AG10803 (cell line): ENCODE results near the gene MYZAP.

Source experiments
- DNase-seq: peaks from one replicate; pipeline ENCODE4 v3.0.0; 2010; ENCODE audit warnings: low read depth
- H3K4me3 ChIP-seq: 2 replicates; pipeline ENCODE4 v1.5.1; 2011; ENCODE audit warnings: mild to moderate bottlenecking, low read length, control low read depth
- TF ChIP-seq, protein P1 (sequence below): conservative IDR thresholded peaks from 2 replicates; pipeline ENCODE4 v1.5.1; 2011; ENCODE audit warnings: mild to moderate bottlenecking, low read length, control low read depth, inconsistent platforms

MYZAP gene

DNA sequence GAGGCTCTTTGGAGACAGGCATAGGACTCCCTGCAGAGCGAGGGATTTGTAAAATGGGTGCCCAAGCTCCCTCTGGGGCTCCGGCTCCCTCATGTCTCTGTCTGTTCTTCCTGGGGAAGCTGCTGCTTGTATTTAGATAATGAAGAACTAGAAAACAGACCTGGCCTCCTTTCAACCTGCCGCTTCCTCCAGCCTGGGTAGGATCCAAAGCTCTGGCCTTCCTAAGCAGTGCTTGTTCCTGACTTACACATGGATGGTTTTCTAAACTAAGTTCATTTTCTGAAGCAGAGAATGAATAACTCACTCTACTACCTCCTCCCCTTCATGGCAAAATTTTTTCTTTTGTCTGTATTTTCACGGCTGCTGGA is 36.9 kb upstream of the MYZAP start:
- DNase-seq = no peak
- TF ChIP-seq, protein P1, sequence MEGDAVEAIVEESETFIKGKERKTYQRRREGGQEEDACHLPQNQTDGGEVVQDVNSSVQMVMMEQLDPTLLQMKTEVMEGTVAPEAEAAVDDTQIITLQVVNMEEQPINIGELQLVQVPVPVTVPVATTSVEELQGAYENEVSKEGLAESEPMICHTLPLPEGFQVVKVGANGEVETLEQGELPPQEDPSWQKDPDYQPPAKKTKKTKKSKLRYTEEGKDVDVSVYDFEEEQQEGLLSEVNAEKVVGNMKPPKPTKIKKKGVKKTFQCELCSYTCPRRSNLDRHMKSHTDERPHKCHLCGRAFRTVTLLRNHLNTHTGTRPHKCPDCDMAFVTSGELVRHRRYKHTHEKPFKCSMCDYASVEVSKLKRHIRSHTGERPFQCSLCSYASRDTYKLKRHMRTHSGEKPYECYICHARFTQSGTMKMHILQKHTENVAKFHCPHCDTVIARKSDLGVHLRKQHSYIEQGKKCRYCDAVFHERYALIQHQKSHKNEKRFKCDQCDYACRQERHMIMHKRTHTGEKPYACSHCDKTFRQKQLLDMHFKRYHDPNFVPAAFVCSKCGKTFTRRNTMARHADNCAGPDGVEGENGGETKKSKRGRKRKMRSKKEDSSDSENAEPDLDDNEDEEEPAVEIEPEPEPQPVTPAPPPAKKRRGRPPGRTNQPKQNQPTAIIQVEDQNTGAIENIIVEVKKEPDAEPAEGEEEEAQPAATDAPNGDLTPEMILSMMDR = no peak
- H3K4me3 ChIP-seq = no peak overlapping the region

DNA sequence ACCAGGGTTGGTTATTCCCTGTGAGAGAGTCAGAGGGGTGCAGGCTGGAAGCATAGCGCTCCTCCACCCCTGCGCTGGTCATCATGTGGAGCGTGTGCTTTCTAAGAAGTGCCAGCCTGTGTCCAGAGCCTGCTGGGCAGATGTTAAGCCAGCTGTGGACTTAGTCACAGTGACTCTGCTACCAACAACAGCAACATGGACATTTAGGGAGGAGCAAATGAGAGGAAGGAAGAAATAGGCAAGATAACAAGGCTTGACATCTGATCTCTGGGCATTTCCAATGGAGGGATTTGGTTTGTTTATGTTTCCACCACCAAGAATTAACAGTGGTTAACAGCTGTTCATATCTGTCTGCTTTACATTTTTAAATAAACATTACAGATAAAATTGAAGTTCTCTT is 36.4 kb upstream of the MYZAP start:
- H3K4me3 ChIP-seq = no peak overlapping the region
- DNase-seq = peak; percentile 21
- TF ChIP-seq, protein P1 = no peak

DNA sequence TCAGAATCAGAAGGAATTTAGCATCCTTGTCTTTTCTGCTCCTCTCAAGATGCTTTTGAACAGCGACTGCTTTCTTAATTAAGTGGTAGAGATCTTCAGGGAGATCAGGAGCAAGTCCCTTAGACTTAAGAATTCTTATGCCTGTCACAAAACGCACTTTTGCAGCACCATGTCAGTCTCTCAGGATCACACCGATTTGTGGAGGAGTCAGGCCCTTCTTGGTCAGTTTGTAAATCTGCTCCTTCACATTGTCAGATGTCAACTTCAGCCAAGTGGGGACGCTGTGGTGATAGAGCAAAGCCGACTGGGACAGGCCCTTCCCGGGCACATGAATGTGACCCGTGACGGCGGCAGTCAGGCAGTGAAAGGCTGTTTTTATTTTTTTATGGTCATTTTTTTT is 35.7 kb upstream of the MYZAP start:
- TF ChIP-seq, protein P1 = no peak
- H3K4me3 ChIP-seq = no peak overlapping the region

DNA sequence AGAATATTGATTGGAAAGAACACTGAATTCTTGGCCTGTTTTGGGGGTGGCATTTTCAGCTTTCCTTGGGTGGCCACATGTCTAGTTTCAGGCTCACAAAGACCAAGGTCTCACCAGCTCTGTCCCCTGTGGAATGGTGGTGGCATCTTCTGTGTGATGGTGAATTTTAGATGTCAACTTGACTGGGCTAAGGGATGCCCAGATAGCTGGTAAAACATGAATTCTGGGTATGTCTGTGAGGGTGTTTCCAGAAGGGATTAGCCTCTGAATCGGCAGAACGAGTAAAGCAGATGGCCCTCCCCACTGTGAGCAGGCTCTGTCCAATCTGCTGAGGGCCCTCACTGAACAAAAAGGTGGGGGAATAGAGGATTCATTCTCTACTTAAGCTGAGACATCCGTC is 34.4 kb upstream of the MYZAP start:
- no peak overlapping the region for H3K4me3 ChIP-seq
- DNase-seq = no peak
- TF ChIP-seq, protein P1 = no peak

More for the DNA sequence above, 35.7 kb upstream of the MYZAP start:
- no peak for DNase-seq

DNA sequence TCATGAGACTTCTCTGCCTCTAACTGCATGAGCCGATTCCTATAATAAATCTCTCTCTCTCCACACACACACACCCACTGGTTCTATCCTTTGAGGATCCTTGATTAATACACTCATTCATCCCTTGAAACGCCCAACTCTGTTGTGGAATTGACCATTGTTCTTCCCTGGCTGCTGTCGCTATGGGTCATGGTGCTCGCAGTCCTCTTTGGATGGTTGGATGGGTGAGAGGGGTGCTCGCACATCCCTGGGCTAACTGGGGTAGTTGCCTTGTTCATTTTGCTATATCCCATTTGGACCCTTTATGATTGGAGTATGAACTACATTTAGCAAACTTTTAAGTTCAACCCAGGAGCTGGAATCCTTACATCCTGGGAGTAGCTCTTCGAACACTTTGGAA is 33.9 kb upstream of the MYZAP start:
- TF ChIP-seq, protein P1 = no peak
- no peak overlapping the region for H3K4me3 ChIP-seq
- no peak for DNase-seq

DNA sequence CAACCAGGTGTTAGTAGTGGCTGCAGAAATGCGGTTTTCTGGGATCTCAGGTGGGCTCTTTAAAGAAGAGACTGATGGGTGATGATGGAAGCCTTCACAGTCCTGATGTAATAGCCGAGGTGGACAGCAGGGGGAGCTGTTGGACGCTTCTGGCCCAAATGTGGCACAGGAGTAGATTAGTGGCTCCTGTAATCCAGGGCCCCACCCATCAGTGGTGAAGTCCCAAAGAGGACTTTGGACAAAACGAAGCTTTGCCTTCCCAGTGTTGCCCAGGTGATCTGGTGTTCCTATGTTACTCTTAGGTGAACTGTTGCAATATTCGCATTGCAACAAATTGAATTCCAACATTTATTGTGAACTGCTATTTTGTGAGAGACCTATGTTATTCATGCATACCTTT is 31.8 kb upstream of the MYZAP start:
- DNase-seq = peak; percentile 31
- TF ChIP-seq, protein P1 = peak; percentile 91
- no peak overlapping the region for H3K4me3 ChIP-seq

DNA sequence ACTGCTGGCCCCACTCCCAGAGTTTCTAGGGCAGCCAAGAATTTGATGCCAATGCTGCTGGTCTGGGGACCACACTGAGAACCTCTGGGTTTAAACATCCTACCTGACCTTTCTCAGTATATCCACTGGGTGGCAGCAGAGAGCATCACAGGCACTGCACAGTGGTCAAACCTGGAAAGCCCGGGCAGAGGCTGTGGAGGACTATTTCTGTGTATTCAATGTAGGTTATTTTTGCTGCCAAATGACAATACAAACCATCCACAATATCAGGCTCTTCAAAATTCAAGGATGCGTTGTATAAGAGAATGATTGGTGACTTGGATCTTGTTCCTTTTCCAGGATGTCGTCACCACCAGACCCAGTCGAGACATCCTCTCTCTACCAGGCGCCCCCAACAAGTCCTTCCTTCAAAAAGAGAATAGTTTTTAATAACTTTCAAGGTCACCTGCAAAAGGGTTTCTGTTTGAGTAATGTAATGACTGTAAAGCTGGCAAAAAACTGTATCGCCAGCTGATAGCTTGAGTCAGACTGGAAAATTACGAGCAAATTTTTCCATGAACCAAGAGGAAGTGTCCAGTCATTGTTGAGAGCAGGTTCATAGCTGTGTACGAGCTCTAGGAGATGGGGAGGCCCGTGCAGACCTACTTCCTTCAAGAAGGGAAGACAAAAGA is 30.5 kb upstream of the MYZAP start:
- H3K4me3 ChIP-seq = no peak overlapping the region
- peak; percentile 56 for DNase-seq
- TF ChIP-seq, protein P1 = peak; percentile 88
